Heart left ventricle (tissue), 16 donors: ENCODE measurements around the gene PCSK4. TPM values are rescaled to one million over a fixed set of nuclear protein-coding genes. Genes with fewer than 3 reads are reported as not detected.

Experiments used
- ATAC-seq, 4 donors: fragments of 200-7000 bp; cut with Tn5 transposase; one replicate each; pipeline ENCODE4 v1.9.1; 2020 to 2022; ENCODE audit warnings: moderate library complexity in 4 of 4, mild to moderate bottlenecking in 3 of 4, moderate number of reproducible peaks in 1 of 4
- DNase-seq, 5 donors: peaks; one replicate each; pipeline ENCODE4 v3.0.0-alpha.2; 2020
- H3K27ac ChIP-seq, 12 donors: fragments of 200-600 bp; sonication (generic) in 4 of 12; one replicate each; pipeline versions ENCODE4 v1.5.0 to v1.8.0; 2016 to 2022; ENCODE audit warnings: mild to moderate bottlenecking in 2 of 12
- H3K27me3 ChIP-seq, 9 donors: fragments of 200-600 bp; sonication (generic) in 2 of 9; one replicate each; pipeline versions ENCODE4 v1.5.1 to v1.8.0; 2016 to 2022; ENCODE audit warnings: mild to moderate bottlenecking in 3 of 9
- H3K36me3 ChIP-seq, 9 donors: fragments of 200-600 bp; sonication (generic) in 2 of 9; one replicate each; pipeline versions ENCODE4 v1.5.0 to v1.8.0; 2018 to 2022; ENCODE audit warnings: mild to moderate bottlenecking in 2 of 9
- H3K4me1 ChIP-seq, 12 donors: fragments of 200-600 bp; sonication (generic) in 4 of 12; one replicate each; pipeline versions ENCODE4 v1.5.0 to v1.8.0; 2016 to 2022; ENCODE audit warnings: mild to moderate bottlenecking in 3 of 12
- H3K4me3 ChIP-seq, 12 donors: fragments of 200-600 bp; sonication (generic) in 4 of 12; one replicate each; pipeline versions ENCODE4 v1.5.0 to v1.8.0; 2017 to 2022; ENCODE audit warnings: mild to moderate bottlenecking in 9 of 12, moderate library complexity in 4 of 12
- H3K9me3 ChIP-seq, 12 donors: fragments of 200-600 bp; sonication (generic) in 4 of 12; one replicate each; pipeline versions ENCODE4 v1.5.0 to v1.8.0; 2016 to 2022; ENCODE audit warnings: mild to moderate bottlenecking in 1 of 12
- CTCF ChIP-seq, 12 donors: fragments of 200-600 bp; sonication (generic) in 4 of 12; IDR thresholded peaks; one replicate each; pipeline versions ENCODE4 v1.5.0 to v1.8.0; 2018 to 2022; ENCODE audit warnings: antibody characterized with exemption in 12 of 12, mild to moderate bottlenecking in 5 of 12
- POLR2A ChIP-seq, 2 donors: fragments of 450-650 bp; IDR thresholded peaks; one replicate each; pipeline ENCODE4 v1.6.1; 2017; ENCODE audit warnings: antibody characterized with exemption in 2 of 2, mild to moderate bottlenecking in 2 of 2, moderate library complexity in 2 of 2
- WGBS, 4 donors: extraction: QIAGEN DNeasy Blood & Tissue Kit in 2 of 4; methylation state at CpG; one replicate each; pipeline versions ENCODE4 v1.1.5 to v1.1.7; 2013 to 2018; 5-methylcytosine and 5-hydroxymethylcytosine counted together
- intact Hi-C, 10 donors: fragments of 100-400 bp; cut with DNase I; formaldehyde crosslinking; loops; one replicate each; pipeline versions ENCODE4 v1.11.1 to v1.14.2; 2022
- polyA plus RNA-seq, 2 donors: library from polyadenylated mRNA; stranded (reverse); fragments of 200-250 nt; gene quantifications; one replicate each; pipeline ENCODE4 v1.2.3, GENCODE V29; 2013
- total RNA-seq, 9 donors: library from RNA; depleted of rRNA in 2 of 9; stranded (reverse); fragments of >200 nt in 2 of 9; fragmentation: NEBNext Ultra II Directional in 3 of 9; extraction: Animal tissue kit (Norgen Biotek cat#: 25700) in 3 of 9; gene quantifications; one replicate each; pipeline versions ENCODE4 v1.1.0 to v1.2.4, GENCODE V29; 2016 to 2023
- donor health status: ischemic (EF 13 %, LVEDD 7.1; RV severe dilation, severe dysfunction).
- donor health status: healthy with polysubstance abuse.
- donor health status: DM: no; HTN: yes; CAD: no.
- donor health status: DM: no; HTN: no; CAD: no.
- donor health status: ischemic (EF 25% LVEDD 6.9; RV normal size, moderate dysfunction).
- donor health status: ischemic (EF 25% LVEDD 5.7; RV mildly dilated, moderate dysfunction).
- donor health status: healthy.
- donor health status: DM: yes; HTN: yes; CAD: no.
- donor health status: ischemic (EF 35%, LVEDD 5.7; RV mildly dilated, moderate dysfunction).
- donor health status: nonischemic (EF 11% LVEDD 7.7; RV severe dilation, severe dysfunction).
- donor health status: DM: yes; HTN: yes; CAD: no.
- donor health status: PGD.
- donor health status: ischemic (EF 29% LVEDD 5.4; RV normal size, mild dysfunction).
- donor health status: nonischemic (EF 23%, LVEDD 6.1; RV moderate dilation, normal function).

PCSK4 gene
- total and polyA plus RNA-seq, 11 donors: 0.31 to 1.9 (median 1.2) TPM

GRCh38 chr19:1469255-1470054 lies 20.7 kb downstream of the PCSK4 start:
- intact Hi-C loops: no loop called here
- Histone ChIP-seq H3K4me3 (peak overlapping the region; percentile 27 to 66 (median 56)), H3K9me3 (no peaks in the 10 kb centered on the region), H3K4me1 (peaks cover 20 to 89% (median 61%) of the 10 kb centered on the region in 12 donors), H3K36me3 (peaks cover 0 to under 1% (median 0%) of the 10 kb centered on the region in 9 donors), H3K27me3 (peaks cover 31 to 87% (median 57%) of the 10 kb centered on the region in 9 donors), H3K27ac (peak overlapping the region in 1 of 12 donors; percentile 34)
- ATAC-seq: no peak
- TF ChIP-seq POLR2A (IDR thresholded peaks at IDR 0.05) (no peak), CTCF (IDR thresholded peaks at IDR 0.05) (no peak)
- peak in 2 of 5 donors; percentile 10 to 25 for DNase-seq
- WGBS, 4 donors: 0 to 2% (median 1%) methylated on average over 2 to 117 of the region's 117 CpGs

GRCh38 chr19:1468821-1469254 lies 21.3 kb downstream of the PCSK4 start:
- ATAC-seq (peak in 1 of 4 donors; percentile 3), DNase-seq (peak in 1 of 5 donors; percentile 38)
- Histone ChIP-seq H3K9me3 (no peaks in the 10 kb centered on the region), H3K27ac (no peak overlapping the region), H3K36me3 (no peaks in the 10 kb centered on the region), H3K4me3 (peak overlapping the region in 11 of 12 donors; percentile 18 to 66 (median 41)), H3K27me3 (peaks cover 31 to 91% (median 61%) of the 10 kb centered on the region in 9 donors), H3K4me1 (peaks cover 20 to 83% (median 56%) of the 10 kb centered on the region in 12 donors)
- intact Hi-C loops: no loop called here
- no peak for TF ChIP-seq POLR2A (IDR thresholded peaks at IDR 0.05)
- TF ChIP-seq CTCF (IDR thresholded peaks at IDR 0.05): no peak
- WGBS, 4 donors: 0 to 3% (median 2%) methylated on average over 1 to 47 of the region's 47 CpGs

- TF ChIP-seq POLR2A (IDR thresholded peaks at IDR 0.05): no peak
- no peak for TF ChIP-seq CTCF (IDR thresholded peaks at IDR 0.05)
- Histone ChIP-seq H3K27me3 (peaks cover 31 to 90% (median 61%) of the 10 kb centered on the region in 9 donors), H3K36me3 (no peaks in the 10 kb centered on the region), H3K9me3 (no peaks in the 10 kb centered on the region), H3K27ac (no peak overlapping the region), H3K4me1 (peaks cover 20 to 80% (median 54%) of the 10 kb centered on the region in 12 donors), H3K4me3 (peak overlapping the region in 10 of 12 donors; percentile 18 to 66 (median 40))
- no peak for ATAC-seq
- intact Hi-C loops: no loop called here
- peak in 1 of 5 donors; percentile 19 for DNase-seq
- WGBS, 4 donors: 1 to 6% (median 5%) methylated on average over 14 to 49 of the region's 49 CpGs
These were observed 21.8 kb downstream of the PCSK4 start for GRCh38 chr19:1468274-1468820.
